ENCODE results near the gene TMC7. TPM values are rescaled to one million over a fixed set of nuclear protein-coding genes. Genes with fewer than 3 reads are reported as not detected.

TMC7 gene
- total RNA-seq, 2 experiments from 2014 or later = not detected

GRCh38 chr16:18999045-18999393 lies 15.3 kb downstream of the TMC7 start:
- ChIA-PET POLR2A (no interaction called here), CTCF (no interaction called here)
- Mint-ChIP-seq H3K36me3 (ENCODE audit: low read depth) (no peaks in the 10 kb centered on the region), H3K27ac (no peak overlapping the region), H3K4me1 (ENCODE audit: low read depth) (no peaks in the 10 kb centered on the region), H3K27me3 (no peaks in the 10 kb centered on the region), H3K9me3 (no peaks in the 10 kb centered on the region), H3K4me3 (no peak overlapping the region)
- DNase-seq (no peak), ATAC-seq (no peak)
- intact Hi-C loops (cut with micrococcal nuclease) = no loop called here
- TF ChIP-seq, protein P1, sequence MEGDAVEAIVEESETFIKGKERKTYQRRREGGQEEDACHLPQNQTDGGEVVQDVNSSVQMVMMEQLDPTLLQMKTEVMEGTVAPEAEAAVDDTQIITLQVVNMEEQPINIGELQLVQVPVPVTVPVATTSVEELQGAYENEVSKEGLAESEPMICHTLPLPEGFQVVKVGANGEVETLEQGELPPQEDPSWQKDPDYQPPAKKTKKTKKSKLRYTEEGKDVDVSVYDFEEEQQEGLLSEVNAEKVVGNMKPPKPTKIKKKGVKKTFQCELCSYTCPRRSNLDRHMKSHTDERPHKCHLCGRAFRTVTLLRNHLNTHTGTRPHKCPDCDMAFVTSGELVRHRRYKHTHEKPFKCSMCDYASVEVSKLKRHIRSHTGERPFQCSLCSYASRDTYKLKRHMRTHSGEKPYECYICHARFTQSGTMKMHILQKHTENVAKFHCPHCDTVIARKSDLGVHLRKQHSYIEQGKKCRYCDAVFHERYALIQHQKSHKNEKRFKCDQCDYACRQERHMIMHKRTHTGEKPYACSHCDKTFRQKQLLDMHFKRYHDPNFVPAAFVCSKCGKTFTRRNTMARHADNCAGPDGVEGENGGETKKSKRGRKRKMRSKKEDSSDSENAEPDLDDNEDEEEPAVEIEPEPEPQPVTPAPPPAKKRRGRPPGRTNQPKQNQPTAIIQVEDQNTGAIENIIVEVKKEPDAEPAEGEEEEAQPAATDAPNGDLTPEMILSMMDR (IDR thresholded peaks at IDR 0.05) = no peak

DNA sequence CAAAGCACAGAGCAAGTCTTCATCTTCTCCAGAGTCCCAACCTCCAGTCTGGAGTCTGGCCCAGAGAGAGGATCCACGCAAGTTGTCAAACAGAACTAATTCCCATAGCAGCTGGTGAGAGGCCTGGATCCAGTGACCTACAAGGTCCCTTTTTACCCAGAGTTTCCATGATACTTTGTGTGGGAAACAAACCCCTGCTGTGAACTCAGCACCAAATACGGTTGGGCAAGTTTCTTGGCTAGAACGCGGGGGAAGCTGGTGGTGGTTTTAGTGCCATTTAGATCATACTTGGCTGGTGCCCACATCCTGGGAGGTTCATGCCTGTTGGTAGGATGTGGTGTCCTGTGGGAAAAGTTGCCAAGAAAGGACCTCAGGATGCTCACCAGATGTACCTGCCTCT lies 18.1 kb downstream of the TMC7 start:
- H3K9me3 Mint-ChIP-seq = no peaks in the 10 kb centered on the region
- intact Hi-C loops (cut with micrococcal nuclease) = no loop called here
- no peak for ATAC-seq
- no peak overlapping the region for H3K4me3 Mint-ChIP-seq
- no peaks in the 10 kb centered on the region for H3K36me3 Mint-ChIP-seq (ENCODE audit: low read depth)
- H3K27ac Mint-ChIP-seq = no peak overlapping the region
- POLR2A ChIA-PET = no interaction called here
- no peaks in the 10 kb centered on the region for H3K27me3 Mint-ChIP-seq
- DNase-seq = no peak
- CTCF ChIA-PET = interaction anchor here (1.3 kb wide), 1 partner anchor 14 kb away, joined by 3 read pairs; no protein-coding TSS in a partner anchor
- no peaks in the 10 kb centered on the region for H3K4me1 Mint-ChIP-seq (ENCODE audit: low read depth)
- TF ChIP-seq, protein P1 (IDR thresholded peaks at IDR 0.05) = no peak

GRCh38 chr16:19003935-19004334 lies 20.2 kb downstream of the TMC7 start:
- H3K4me3 Mint-ChIP-seq = no peak overlapping the region
- ChIA-PET CTCF (no interaction called here), POLR2A (no interaction called here)
- no peaks in the 10 kb centered on the region for H3K27me3 Mint-ChIP-seq
- H3K27ac Mint-ChIP-seq = no peak overlapping the region
- DNase-seq = no peak
- no peak for ATAC-seq
- H3K4me1 Mint-ChIP-seq (ENCODE audit: low read depth) = no peaks in the 10 kb centered on the region
- intact Hi-C loops (cut with micrococcal nuclease) = no loop called here
- H3K9me3 Mint-ChIP-seq = no peaks in the 10 kb centered on the region
- TF ChIP-seq, protein P1 (IDR thresholded peaks at IDR 0.05) = no peak
- H3K36me3 Mint-ChIP-seq (ENCODE audit: low read depth) = no peaks in the 10 kb centered on the region

GRCh38 chr16:19005561-19006445 lies 22.1 kb downstream of the TMC7 start:
- no peak overlapping the region for H3K27ac Mint-ChIP-seq
- no peaks in the 10 kb centered on the region for H3K4me1 Mint-ChIP-seq (ENCODE audit: low read depth)
- H3K4me3 Mint-ChIP-seq = no peak overlapping the region
- CTCF ChIA-PET = no interaction called here
- H3K9me3 Mint-ChIP-seq = peaks cover 5% of the 10 kb centered on the region
- TF ChIP-seq, protein P1 (IDR thresholded peaks at IDR 0.05) = no peak
- POLR2A ChIA-PET = no interaction called here
- no peaks in the 10 kb centered on the region for H3K36me3 Mint-ChIP-seq (ENCODE audit: low read depth)
- DNase-seq (no peak), ATAC-seq (no peak)
- intact Hi-C loops (cut with micrococcal nuclease) = no loop called here
- no peaks in the 10 kb centered on the region for H3K27me3 Mint-ChIP-seq

DNA sequence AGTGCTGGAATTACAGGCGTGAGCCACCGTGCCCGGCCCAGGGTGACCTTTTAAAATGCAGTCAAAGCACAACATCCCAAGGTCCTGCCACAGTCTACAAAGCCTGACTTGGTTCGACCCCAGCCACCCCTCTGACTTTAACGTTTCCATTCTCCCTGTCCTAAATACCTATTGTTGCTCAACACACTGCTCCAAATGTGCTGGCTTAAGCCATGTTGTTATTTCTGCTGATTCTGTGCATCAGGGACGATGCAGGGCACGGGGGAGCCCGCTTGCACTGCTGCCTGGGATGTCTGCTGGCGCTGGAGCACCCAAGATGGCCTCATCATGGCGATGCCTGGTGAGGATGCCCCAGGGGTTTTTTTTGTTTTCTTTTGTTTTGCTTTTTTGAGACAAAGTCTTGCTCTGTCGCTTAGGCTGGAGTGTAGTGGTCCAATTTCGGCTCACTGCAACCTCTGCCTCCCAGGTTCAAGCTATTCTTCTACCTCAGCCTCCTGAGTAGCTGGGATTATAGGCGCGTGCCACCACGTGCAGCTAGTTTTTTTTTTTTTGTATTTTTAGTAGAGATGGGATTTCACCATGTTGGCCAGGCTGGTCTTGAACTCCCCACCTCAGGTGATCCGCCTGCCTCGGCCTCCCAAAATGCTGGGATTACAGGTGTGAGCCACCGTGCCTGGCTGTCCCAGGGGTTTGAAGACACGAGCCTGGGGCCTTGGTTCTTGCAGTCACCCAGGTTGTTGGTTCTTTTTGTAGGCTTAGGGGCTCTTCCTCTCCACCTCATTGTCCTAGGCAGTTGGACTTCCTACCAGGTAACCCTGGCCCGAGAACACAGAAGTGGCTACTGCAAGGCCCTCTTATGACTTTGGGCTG lies 22.9 kb downstream of the TMC7 start:
- ChIA-PET POLR2A (interaction anchor here (0.6 kb wide), 1 partner anchor 30 kb away, joined by 4 read pairs; no protein-coding TSS in a partner anchor), CTCF (no interaction called here)
- TF ChIP-seq, protein P1 (IDR thresholded peaks at IDR 0.05) = no peak
- Mint-ChIP-seq H3K27ac (no peak overlapping the region), H3K4me1 (ENCODE audit: low read depth) (no peaks in the 10 kb centered on the region), H3K36me3 (ENCODE audit: low read depth) (no peaks in the 10 kb centered on the region), H3K27me3 (no peaks in the 10 kb centered on the region), H3K4me3 (no peak overlapping the region), H3K9me3 (peaks cover 6% of the 10 kb centered on the region)
- ATAC-seq (no peak), DNase-seq (no peak)
- intact Hi-C loops (cut with micrococcal nuclease) = no loop called here

Measured in activated CD8-positive, alpha-beta T cell treated with anti-CD3 and anti-CD28 coated beads for 36 hours (primary cell).